Stomach (tissue), 9 donors: ENCODE results near the gene INTS7. TPM values are rescaled to one million over a fixed set of nuclear protein-coding genes. Genes with fewer than 3 reads are reported as not detected.
A peak's percentile ranks its signal among the peaks of the same experiment; 100 is the strongest.

ENCODE experiments used
- DNase-seq, 2 donors: peaks; one replicate each; pipeline versions ENCODE4 v3.0.0 to v3.0.0-alpha.2; 2013 to 2019
- H3K27ac ChIP-seq, 5 donors: fragments of 200-600 bp in 4 of 5; sonication (generic) in 4 of 5; one replicate each; pipeline ENCODE4 v1.5.1; 2013 to 2019; ENCODE audit warnings: mild to moderate bottlenecking in 1 of 5, moderate library complexity in 1 of 5
- H3K27me3 ChIP-seq, 3 donors: fragments of 200-600 bp; sonication (generic); one replicate each; pipeline ENCODE4 v1.5.1; 2017 to 2019; ENCODE audit warnings: mixed run types in 1 of 3
- H3K36me3 ChIP-seq, 4 donors: fragments of 200-600 bp; sonication (generic); 1 replicate in 3 of 4; 2 replicates in 1 of 4; pipeline ENCODE4 v1.5.1; 2016 to 2019
- H3K4me1 ChIP-seq, 4 donors: fragments of 200-600 bp; sonication (generic); one replicate each; pipeline ENCODE4 v1.5.1; 2016 to 2019
- H3K4me3 ChIP-seq, 4 donors: fragments of 200-600 bp; sonication (generic) in 3 of 4; one replicate each; pipeline ENCODE4 v1.5.1; 2016 to 2019; ENCODE audit warnings: mild to moderate bottlenecking in 1 of 4
- H3K9me3 ChIP-seq, 4 donors: fragments of 200-600 bp; sonication (generic); one replicate each; pipeline ENCODE4 v1.5.1; 2016 to 2019
- EP300 ChIP-seq: sonication (generic); formaldehyde crosslinking; IDR thresholded peaks from one replicate; pipeline ENCODE4 v1.6.1; 2017; ENCODE audit warnings: antibody characterized with exemption
- POLR2A ChIP-seq, 4 donors: fragments of 450-650 bp; IDR thresholded peaks; one replicate each; pipeline ENCODE4 v1.6.1; 2016; ENCODE audit warnings: antibody characterized with exemption in 4 of 4, control low read depth in 2 of 4, mild to moderate bottlenecking in 1 of 4, moderate library complexity in 1 of 4
- POLR2AphosphoS5 ChIP-seq, 3 donors: sonication (generic); formaldehyde crosslinking; IDR thresholded peaks; one replicate each; pipeline ENCODE4 v1.6.1; 2016; ENCODE audit warnings: antibody characterized with exemption in 3 of 3
- WGBS, 5 donors: extraction: QIAGEN DNeasy Blood & Tissue Kit in 3 of 5; methylation state at CpG; one replicate each; pipeline versions ENCODE4 v1.1.5 to v1.1.7; 2013 to 2018; 5-methylcytosine and 5-hydroxymethylcytosine counted together
- intact Hi-C: fragments of 100-400 bp; cut with DNase I; formaldehyde crosslinking; loops from one replicate; pipeline ENCODE4 v1.15.1; 2023; ENCODE audit warnings: low total_unique reads
- polyA plus RNA-seq, 3 donors: library from polyadenylated mRNA; stranded (reverse); fragments of 200-250 nt; gene quantifications; one replicate each; pipeline ENCODE4 v1.2.3, GENCODE V29; 2013
- total RNA-seq, 5 donors: library from RNA; depleted of rRNA; stranded (reverse); fragments of >200 nt; gene quantifications; one replicate each; pipeline versions ENCODE4 v1.1.0 to v1.2.3, GENCODE V29; 2014 to 2016
- TF ChIP-seq, protein P1 (sequence below), 7 experiments: fragments of 450-650 bp in 4 of 7; fragments of 200-600 bp in 3 of 7; sonication (generic) in 3 of 7; IDR thresholded peaks; one replicate each; pipeline ENCODE4 v1.5.1; 2016 to 2019; ENCODE audit warnings: antibody characterized with exemption in 7 of 7, control low read depth in 2 of 7, mild to moderate bottlenecking in 1 of 7
- donor health status: healthy with polysubstance abuse.
- donor health status: Bipolar disorder and iron deficiency.
- donor health status: healthy.

The INTS7 gene
- total and polyA plus RNA-seq, 8 donors, result 1.2 to 156 (median 9.5) TPM

DNA sequence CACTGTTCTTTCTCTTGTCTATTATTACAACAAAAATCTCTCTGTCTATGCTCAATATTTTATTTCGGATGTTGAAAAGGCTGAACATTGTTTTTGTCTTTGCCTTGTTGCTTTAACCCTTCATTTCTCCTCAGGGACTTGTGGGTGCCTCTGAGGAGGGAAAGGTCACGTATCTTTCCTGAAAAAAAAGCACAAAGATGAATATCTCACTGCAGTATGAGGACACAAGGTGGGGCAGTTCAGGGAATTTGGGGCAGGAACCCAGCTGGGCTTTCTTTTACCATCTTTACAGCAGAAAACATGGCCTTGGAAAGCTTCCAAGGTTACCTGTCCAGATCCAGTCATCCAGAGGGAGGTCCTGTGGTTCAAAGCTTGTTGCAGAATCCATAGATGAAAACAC, 105.7 kb downstream of the INTS7 start:
- TF ChIP-seq, protein P1, sequence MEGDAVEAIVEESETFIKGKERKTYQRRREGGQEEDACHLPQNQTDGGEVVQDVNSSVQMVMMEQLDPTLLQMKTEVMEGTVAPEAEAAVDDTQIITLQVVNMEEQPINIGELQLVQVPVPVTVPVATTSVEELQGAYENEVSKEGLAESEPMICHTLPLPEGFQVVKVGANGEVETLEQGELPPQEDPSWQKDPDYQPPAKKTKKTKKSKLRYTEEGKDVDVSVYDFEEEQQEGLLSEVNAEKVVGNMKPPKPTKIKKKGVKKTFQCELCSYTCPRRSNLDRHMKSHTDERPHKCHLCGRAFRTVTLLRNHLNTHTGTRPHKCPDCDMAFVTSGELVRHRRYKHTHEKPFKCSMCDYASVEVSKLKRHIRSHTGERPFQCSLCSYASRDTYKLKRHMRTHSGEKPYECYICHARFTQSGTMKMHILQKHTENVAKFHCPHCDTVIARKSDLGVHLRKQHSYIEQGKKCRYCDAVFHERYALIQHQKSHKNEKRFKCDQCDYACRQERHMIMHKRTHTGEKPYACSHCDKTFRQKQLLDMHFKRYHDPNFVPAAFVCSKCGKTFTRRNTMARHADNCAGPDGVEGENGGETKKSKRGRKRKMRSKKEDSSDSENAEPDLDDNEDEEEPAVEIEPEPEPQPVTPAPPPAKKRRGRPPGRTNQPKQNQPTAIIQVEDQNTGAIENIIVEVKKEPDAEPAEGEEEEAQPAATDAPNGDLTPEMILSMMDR (IDR thresholded peaks at IDR 0.05), result no peak
- TF ChIP-seq EP300, result no peak
- TF ChIP-seq POLR2A (IDR thresholded peaks at IDR 0.05), result no peak
- TF ChIP-seq POLR2AphosphoS5 (IDR thresholded peaks at IDR 0.05), result no peak
- intact Hi-C loops, result no loop called here
- Histone ChIP-seq H3K27me3 (peaks cover 0 to 15% (median 0%) of the 10 kb centered on the region in 3 donors), H3K9me3 (no peaks in the 10 kb centered on the region), H3K4me1 (peaks cover 12 to 21% (median 19%) of the 10 kb centered on the region in 4 donors), H3K36me3 (no peaks in the 10 kb centered on the region), H3K4me3 (no peak overlapping the region), H3K27ac (peak overlapping the region in 3 of 5 donors; percentile 55 to 89 (median 74))
- DNase-seq, result no peak
- 87 to 97% (median 93%) methylated on average over 2 of the region's 2 CpGs for WGBS, 5 donors

DNA sequence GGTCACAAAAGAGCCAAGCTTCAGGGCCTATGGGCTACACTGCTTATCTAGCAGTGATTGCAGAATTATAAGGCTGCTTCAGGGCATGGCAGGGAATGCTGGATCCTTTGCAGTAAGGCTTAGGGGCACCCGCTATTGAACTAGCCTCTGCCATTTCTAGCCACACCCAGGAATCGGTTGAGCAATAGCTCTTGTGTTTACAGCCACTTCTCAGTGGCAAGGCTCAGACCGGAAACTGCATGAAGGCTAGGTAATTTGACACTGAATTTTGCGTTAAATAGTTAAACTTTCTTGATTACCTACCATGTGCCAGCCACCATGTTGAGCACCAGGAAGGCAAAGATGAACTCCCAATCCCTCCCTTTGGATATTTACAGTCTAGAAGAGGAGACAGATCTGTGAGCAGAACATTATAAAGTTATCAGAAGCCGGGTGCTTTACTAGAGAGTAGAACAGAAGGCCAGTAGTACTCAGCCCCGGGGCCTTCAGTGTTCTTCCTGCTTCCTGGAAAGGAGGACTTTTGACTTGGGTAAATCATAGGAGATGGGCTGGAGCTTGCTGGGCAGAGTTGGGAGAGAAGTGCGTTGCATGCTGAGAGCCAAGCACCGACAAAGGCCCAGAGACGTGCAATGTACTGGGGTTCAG, 106.2 kb downstream of the INTS7 start:
- DNase-seq, result peak; percentile 51 to 90
- peak in 2 of 3 donors; percentile 8 to 37 for TF ChIP-seq POLR2AphosphoS5 (IDR thresholded peaks at IDR 0.05)
- TF ChIP-seq, protein P1 (IDR thresholded peaks at IDR 0.05), result no peak
- H3K4me3 ChIP-seq, result no peak overlapping the region
- peaks cover 12 to 21% (median 19%) of the 10 kb centered on the region in 4 donors for H3K4me1 ChIP-seq
- no peaks in the 10 kb centered on the region for H3K9me3 ChIP-seq
- intact Hi-C loops, result no loop called here
- peaks cover 0 to 15% (median 0%) of the 10 kb centered on the region in 3 donors for H3K27me3 ChIP-seq
- H3K27ac ChIP-seq, result peak overlapping the region; percentile 5 to 89 (median 55)
- WGBS, 5 donors, result 48 to 66% (median 50%) methylated on average over 9 of the region's 9 CpGs
- H3K36me3 ChIP-seq, result no peaks in the 10 kb centered on the region

DNA sequence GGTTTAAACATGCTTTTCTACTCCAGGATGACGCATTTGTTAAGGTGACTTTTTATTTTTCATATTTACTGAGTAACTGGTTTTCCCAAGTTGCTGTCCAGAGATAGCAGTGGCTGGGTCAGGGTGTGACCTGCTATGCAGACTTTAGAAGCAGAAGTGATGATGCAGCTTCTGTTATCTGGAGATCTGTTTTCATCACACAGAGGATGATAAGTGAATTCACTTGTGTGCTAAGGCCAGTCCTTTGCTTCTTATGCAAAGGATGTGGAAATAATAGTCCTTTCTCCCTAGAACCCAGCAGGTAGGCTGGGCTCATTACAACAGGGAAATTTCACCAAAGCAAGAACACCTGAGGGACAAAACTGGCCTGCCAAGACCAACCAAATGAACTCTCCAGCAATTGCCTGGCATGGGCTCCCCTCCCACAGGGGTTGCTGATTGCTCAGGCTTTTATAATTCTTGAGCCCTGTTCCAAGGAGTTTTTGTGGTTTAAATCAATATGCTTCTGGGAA, 107.0 kb downstream of the INTS7 start:
- H3K27ac ChIP-seq, result peak overlapping the region in 4 of 5 donors; percentile 28 to 89 (median 64)
- H3K36me3 ChIP-seq, result no peaks in the 10 kb centered on the region
- H3K4me3 ChIP-seq, result no peak overlapping the region
- peaks cover 12 to 21% (median 19%) of the 10 kb centered on the region in 4 donors for H3K4me1 ChIP-seq
- no peaks in the 10 kb centered on the region for H3K9me3 ChIP-seq
- H3K27me3 ChIP-seq, result peaks cover 0 to 15% (median 0%) of the 10 kb centered on the region in 3 donors
- DNase-seq, result peak; percentile 40 to 83
- TF ChIP-seq POLR2AphosphoS5 (IDR thresholded peaks at IDR 0.05), result peak in 2 of 3 donors; percentile 7 to 36
- TF ChIP-seq, protein P1 (IDR thresholded peaks at IDR 0.05), result no peak
- 38 to 64% (median 48%) methylated on average over 1 of the region's 1 CpG for WGBS, 5 donors
- intact Hi-C loops, result no loop called here

GRCh38 chr1:211925016-211925415, 110.3 kb downstream of the INTS7 start:
- no peaks in the 10 kb centered on the region for H3K36me3 ChIP-seq
- no peak overlapping the region for H3K27ac ChIP-seq
- intact Hi-C loops, result no loop called here
- no peak overlapping the region for H3K4me3 ChIP-seq
- H3K27me3 ChIP-seq, result no peaks in the 10 kb centered on the region
- DNase-seq, result peak; percentile 36 to 69
- TF ChIP-seq POLR2AphosphoS5 (IDR thresholded peaks at IDR 0.05), result no peak
- no peak for TF ChIP-seq EP300
- TF ChIP-seq, protein P1 (IDR thresholded peaks at IDR 0.05), result no peak
- no peak for TF ChIP-seq POLR2A (IDR thresholded peaks at IDR 0.05)
- peaks cover 12 to 31% (median 23%) of the 10 kb centered on the region in 4 donors for H3K4me1 ChIP-seq
- WGBS, 5 donors, result 28 to 56% (median 39%) methylated on average over 7 of the region's 7 CpGs
- H3K9me3 ChIP-seq, result no peaks in the 10 kb centered on the region
